Measurements from ENCODE around the gene PRKD3.

GRCh38 chr2:37361994-37362698 lies 37.5 kb upstream of the PRKD3 start:
- no peak for TF ChIP-seq CTCF (IDR thresholded peaks at IDR 0.05)
- no peak for TF ChIP-seq POLR2A (IDR thresholded peaks at IDR 0.05)
